Omental fat pad (tissue), 4 donors: ENCODE measurements around the gene HCN2. TPM values are rescaled to one million over a fixed set of nuclear protein-coding genes. Genes with fewer than 3 reads are reported as not detected.

Experiments
- ATAC-seq: fragments of 150-250 bp; one replicate; pipeline ENCODE4 v1.9.1; 2016; ENCODE audit warnings: mild to moderate bottlenecking, moderate library complexity; ENCODE audit not compliant: low FRiP score
- DNase-seq: peaks from one replicate; pipeline ENCODE4 v3.0.0-alpha.2; 2019; ENCODE audit warnings: low spot score
- CTCF ChIP-seq, 3 donors: fragments of 450-650 bp; IDR thresholded peaks; one replicate each; pipeline ENCODE4 v1.5.1; 2016 to 2017; ENCODE audit warnings: antibody characterized with exemption in 3 of 3, mild to moderate bottlenecking in 3 of 3, moderate library complexity in 2 of 3
- total RNA-seq, 4 donors: library from RNA; depleted of rRNA; stranded (reverse); fragments of >200 nt; gene quantifications; one replicate each; pipeline ENCODE4 v1.1.0, GENCODE V29; 2016

Gene HCN2
- total RNA-seq, 4 donors from 2014 or later: 0.13 to 0.56 TPM; not detected in 2

- peak; percentile 82 for DNase-seq
- TF ChIP-seq CTCF (IDR thresholded peaks at IDR 0.05): no peak
- peak; percentile 73 for ATAC-seq
These were observed 73.4 kb downstream of the HCN2 start, which contains the start of gene RNF126 for GRCh38 chr19:662962-663681. Gene RNF126, minus strand, starts transcription at chr19:663214. Its CDS starts 93 bp downstream, at chr19:663121.

GRCh38 chr19:663682-664117, 74.0 kb downstream of the HCN2 start:
- DNase-seq (no peak), ATAC-seq (no peak)
- no peak for TF ChIP-seq CTCF (IDR thresholded peaks at IDR 0.05)

GRCh38 chr19:664913-665443, 75.3 kb downstream of the HCN2 start:
- TF ChIP-seq CTCF (IDR thresholded peaks at IDR 0.05): peak in 2 of 3 donors; percentile 45 to 94
- ATAC-seq: peak; percentile 45
- peak; percentile 83 for DNase-seq

Other genes with a start within 250 kb of the HCN2 start
- gene MIER2, start 245.1 kb upstream of the HCN2 start, total RNA-seq: 10 to 100 TPM in 3 of 4 donors, 1 to 10 TPM in 1; 8.6 to 25.7 (median 16.6) TPM
- 1 to 10 TPM in 3 of 4 donors, under 1 TPM in 1; 0.19 to 9.6 (median 1.8) TPM for gene C2CD4C, start 180.7 kb upstream of the HCN2 start, total RNA-seq
- gene SHC2, start 128.8 kb upstream of the HCN2 start, total RNA-seq: 10 to 100 TPM; 11.7 to 27.1 (median 18.8) TPM
- gene MADCAM1, start 93.4 kb upstream of the HCN2 start, total RNA-seq: under 1 TPM in 1 of 4 donors, not detected in 3; 0.69 TPM
- gene TPGS1, start 82.4 kb upstream of the HCN2 start, total RNA-seq: 10 to 100 TPM; 45.5 to 61.2 (median 46.1) TPM
- gene CDC34, start 58.1 kb upstream of the HCN2 start, total RNA-seq: 10 to 100 TPM; 40.2 to 67.7 (median 55.5) TPM
- gene GZMM, start 45.8 kb upstream of the HCN2 start, total RNA-seq: 1 to 10 TPM in 2 of 4 donors, not detected in 2; 1.1 to 3.7 TPM
- 100 to 1,000 TPM; 331 to 521 (median 417) TPM for gene BSG, start 17.3 kb upstream of the HCN2 start, total RNA-seq
- gene POLRMT, start 43.7 kb downstream of the HCN2 start, total RNA-seq: 10 to 100 TPM; 17.3 to 33.8 (median 30.1) TPM
- gene FGF22, start 50.0 kb downstream of the HCN2 start, total RNA-seq: under 1 TPM in 1 of 4 donors, not detected in 3; 0.38 TPM
- 10 to 100 TPM; 40.1 to 87.7 (median 47.7) TPM for gene RNF126, start 73.3 kb downstream of the HCN2 start, total RNA-seq
- 100 to 1,000 TPM; 120 to 212 (median 152) TPM for gene FSTL3, start 86.5 kb downstream of the HCN2 start, total RNA-seq
- under 1 TPM in 1 of 4 donors, not detected in 3; 0.95 TPM for gene PRSS57, start 105.6 kb downstream of the HCN2 start, total RNA-seq
- 100 to 1,000 TPM in 1 of 4 donors, 10 to 100 TPM in 3; 44.6 to 119 (median 54.8) TPM for gene PALM, start 119.1 kb downstream of the HCN2 start, total RNA-seq
- gene MISP, start 161.2 kb downstream of the HCN2 start, total RNA-seq: 1 to 10 TPM in 3 of 4 donors, not detected in 1; 1.4 to 9.6 (median 3.2) TPM
- gene PTBP1, start 207.6 kb downstream of the HCN2 start, total RNA-seq: 100 to 1,000 TPM; 106 to 195 (median 137) TPM
- not detected for gene PLPPR3, start 232.1 kb downstream of the HCN2 start, total RNA-seq
- gene AZU1, start 238.0 kb downstream of the HCN2 start, total RNA-seq: 1 to 10 TPM in 1 of 4 donors, not detected in 3; 1.1 TPM